Epithelial cell of proximal tubule (primary cell): ENCODE results near the gene CCDC149. TPM values are rescaled to one million over a fixed set of nuclear protein-coding genes. Genes with fewer than 3 reads are reported as not detected.

Experiments
- DNase-seq: peaks from one replicate; pipeline ENCODE4 v3.0.0-alpha.2; 2011; ENCODE audit warnings: low read depth
- H3K4me3 ChIP-seq: 2 replicates; pipeline ENCODE4 v1.5.1; 2011; ENCODE audit warnings: low read depth, mild to moderate bottlenecking, low read length
- CTCF ChIP-seq: conservative IDR thresholded peaks from 2 replicates; pipeline ENCODE4 v1.5.1; 2012; ENCODE audit warnings: low read depth, mild to moderate bottlenecking, low read length
- total RNA-seq: library from RNA; depleted of rRNA; stranded (reverse); fragments of >200 nt; gene quantifications from 2 replicates; pipeline ENCODE4 v1.2.3, GENCODE V29; 2015

Gene CCDC149
- total RNA-seq, 1 donor from 2014 or later: 2.8 TPM

- no peak for TF ChIP-seq CTCF
- no peak overlapping the region for H3K4me3 ChIP-seq
- peak; percentile 86 for DNase-seq
Observed at GRCh38 chr4:24763631-24764297, 149.1 kb downstream of the CCDC149 start.

Other genes with a start within 250 kb of the CCDC149 start
- gene SOD3, start 117.5 kb downstream of the CCDC149 start, total RNA-seq: 0.43 and 0.63 TPM in 2 replicates
- gene LGI2, start 117.9 kb upstream of the CCDC149 start, total RNA-seq: under 0.01 and 2.5 TPM in 2 replicates
- 4.3 and 4.8 TPM in 2 replicates for gene SEPSECS, start 247.4 kb upstream of the CCDC149 start, total RNA-seq